Measurements from ENCODE around the gene IFFO2. TPM values are rescaled to one million over a fixed set of nuclear protein-coding genes. Genes with fewer than 3 reads are reported as not detected.
A peak's percentile ranks its signal among the peaks of the same experiment; 100 is the strongest.

IFFO2 gene
- total and polyA plus RNA-seq, 4 donors: 7.6 to 18.9 (median 8.3) TPM

GRCh38 chr1:18955131-18955440 is 1.4 kb downstream of the IFFO2 start:
- no peak for TF ChIP-seq CTCF (IDR thresholded peaks at IDR 0.05; ENCODE audit: control extremely low read depth, extremely low read depth)
- ATAC-seq (ENCODE audit: insufficient read depth, low FRiP score): no peak

DNA sequence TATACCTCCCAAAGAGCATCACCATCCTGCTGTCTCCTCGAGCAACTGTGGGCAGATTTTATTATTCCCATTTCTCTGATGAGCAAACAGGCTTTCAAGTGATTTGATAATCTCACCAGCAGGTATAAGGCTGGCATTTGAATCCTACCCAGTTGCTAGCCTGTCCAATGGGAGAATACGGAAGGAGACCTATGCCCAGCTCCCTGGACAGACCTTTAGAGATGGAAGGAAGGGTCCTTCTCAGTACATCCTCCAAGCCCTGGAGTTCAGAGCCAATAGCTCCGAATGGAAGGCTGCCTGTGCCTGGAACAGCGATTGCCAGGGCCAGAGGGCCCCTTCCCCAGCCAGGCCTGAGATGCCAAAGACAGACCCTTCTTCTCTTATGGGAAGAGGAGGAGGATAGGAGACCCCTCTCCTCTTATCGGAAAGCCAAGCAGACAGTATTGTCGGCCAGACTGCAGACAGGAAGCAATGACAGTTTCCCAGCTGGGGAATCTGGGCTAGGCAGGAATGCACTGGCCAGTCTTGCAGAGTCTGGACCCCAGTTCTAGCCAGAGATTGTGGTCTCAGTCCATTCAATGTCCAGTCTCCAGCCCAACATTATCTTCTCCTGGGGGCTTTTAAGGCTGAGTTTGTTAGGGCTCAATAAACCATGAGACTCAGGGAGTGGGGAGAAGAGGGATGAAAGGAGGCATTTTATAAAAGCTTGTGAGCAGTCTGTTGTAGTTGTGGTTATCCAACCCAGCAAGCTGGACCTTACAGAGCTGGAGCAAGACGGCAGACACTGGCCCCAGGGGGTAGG is 2.0 kb downstream of the IFFO2 start:
- H3K27me3 ChIP-seq (ENCODE audit: control insufficient read depth in 3 of 3, insufficient read depth in 3 of 3, low read length in 2 of 3): no peaks in the 10 kb centered on the region
- ATAC-seq (ENCODE audit: insufficient read depth, low FRiP score) (no peak), DNase-seq (peak; percentile 44 to 73 (median 65))
- H3K4me1 ChIP-seq (ENCODE audit: control insufficient read depth in 5 of 5, insufficient read depth in 5 of 5, low read length in 5 of 5): peaks cover 0 to 56% (median 31%) of the 10 kb centered on the region in 5 donors
- peak overlapping the region in 1 of 2 donors; percentile 69 for H3K9ac ChIP-seq (ENCODE audit: insufficient read depth in 1 of 2, low read length in 2 of 2)
- WGBS, 2 donors: 39 to 52% methylated on average over 7 of the region's 7 CpGs
- TF ChIP-seq CTCF (IDR thresholded peaks at IDR 0.05; ENCODE audit: control extremely low read depth, extremely low read depth): no peak
- peaks cover 0 to 2% (median 0%) of the 10 kb centered on the region in 4 donors for H3K36me3 ChIP-seq (ENCODE audit: control insufficient read depth in 4 of 4, insufficient read depth in 4 of 4, low read length in 4 of 4)
- peak overlapping the region in 1 of 2 donors; percentile 75 for H3K27ac ChIP-seq (ENCODE audit: low read depth in 1 of 2, low read length in 1 of 2)
- peak overlapping the region; percentile 32 for H3K4me3 ChIP-seq
- H3K9me3 ChIP-seq (ENCODE audit: control insufficient read depth in 4 of 4, insufficient read depth in 3 of 4, low read length in 3 of 4): no peaks in the 10 kb centered on the region

More at GRCh38 chr1:18955131-18955440, 1.4 kb downstream of the IFFO2 start:
- Histone ChIP-seq H3K4me1 (ENCODE audit: control insufficient read depth in 5 of 5, insufficient read depth in 5 of 5, low read length in 5 of 5) (peaks cover 0 to 50% (median 27%) of the 10 kb centered on the region in 5 donors), H3K27ac (ENCODE audit: low read depth in 1 of 2, low read length in 1 of 2) (peak overlapping the region in 1 of 2 donors; percentile 78), H3K4me3 (peak overlapping the region; percentile 83), H3K36me3 (ENCODE audit: control insufficient read depth in 4 of 4, insufficient read depth in 4 of 4, low read length in 4 of 4) (peaks cover 0 to 2% (median 0%) of the 10 kb centered on the region in 4 donors), H3K9me3 (ENCODE audit: control insufficient read depth in 4 of 4, insufficient read depth in 3 of 4, low read length in 3 of 4) (no peaks in the 10 kb centered on the region), H3K27me3 (ENCODE audit: control insufficient read depth in 3 of 3, insufficient read depth in 3 of 3, low read length in 2 of 3) (no peaks in the 10 kb centered on the region), H3K9ac (ENCODE audit: insufficient read depth in 1 of 2, low read length in 2 of 2) (peak overlapping the region in 1 of 2 donors; percentile 69)
- DNase-seq: no peak
- 22 to 29% methylated on average over 6 of the region's 6 CpGs for WGBS, 2 donors

GRCh38 chr1:18953731-18954231 is 2.7 kb downstream of the IFFO2 start:
- no peak for TF ChIP-seq CTCF (IDR thresholded peaks at IDR 0.05; ENCODE audit: control extremely low read depth, extremely low read depth)
- Histone ChIP-seq H3K27ac (ENCODE audit: low read depth in 1 of 2, low read length in 1 of 2) (peak overlapping the region in 1 of 2 donors; percentile 21), H3K36me3 (ENCODE audit: control insufficient read depth in 4 of 4, insufficient read depth in 4 of 4, low read length in 4 of 4) (peaks cover 0 to 2% (median 0%) of the 10 kb centered on the region in 4 donors), H3K4me1 (ENCODE audit: control insufficient read depth in 5 of 5, insufficient read depth in 5 of 5, low read length in 5 of 5) (peaks cover 0 to 63% (median 34%) of the 10 kb centered on the region in 5 donors), H3K4me3 (no peak overlapping the region), H3K9ac (ENCODE audit: insufficient read depth in 1 of 2, low read length in 2 of 2) (peak overlapping the region in 1 of 2 donors; percentile 69), H3K9me3 (ENCODE audit: control insufficient read depth in 4 of 4, insufficient read depth in 3 of 4, low read length in 3 of 4) (no peaks in the 10 kb centered on the region), H3K27me3 (ENCODE audit: control insufficient read depth in 3 of 3, insufficient read depth in 3 of 3, low read length in 2 of 3) (no peaks in the 10 kb centered on the region)
- ATAC-seq (ENCODE audit: insufficient read depth, low FRiP score) (no peak), DNase-seq (no peak)
- WGBS, 2 donors: 72 to 81% methylated on average over 11 of the region's 11 CpGs

All from lung (tissue), 12 donors.